Measurements from ENCODE around the gene EEF1AKMT4.

DNA sequence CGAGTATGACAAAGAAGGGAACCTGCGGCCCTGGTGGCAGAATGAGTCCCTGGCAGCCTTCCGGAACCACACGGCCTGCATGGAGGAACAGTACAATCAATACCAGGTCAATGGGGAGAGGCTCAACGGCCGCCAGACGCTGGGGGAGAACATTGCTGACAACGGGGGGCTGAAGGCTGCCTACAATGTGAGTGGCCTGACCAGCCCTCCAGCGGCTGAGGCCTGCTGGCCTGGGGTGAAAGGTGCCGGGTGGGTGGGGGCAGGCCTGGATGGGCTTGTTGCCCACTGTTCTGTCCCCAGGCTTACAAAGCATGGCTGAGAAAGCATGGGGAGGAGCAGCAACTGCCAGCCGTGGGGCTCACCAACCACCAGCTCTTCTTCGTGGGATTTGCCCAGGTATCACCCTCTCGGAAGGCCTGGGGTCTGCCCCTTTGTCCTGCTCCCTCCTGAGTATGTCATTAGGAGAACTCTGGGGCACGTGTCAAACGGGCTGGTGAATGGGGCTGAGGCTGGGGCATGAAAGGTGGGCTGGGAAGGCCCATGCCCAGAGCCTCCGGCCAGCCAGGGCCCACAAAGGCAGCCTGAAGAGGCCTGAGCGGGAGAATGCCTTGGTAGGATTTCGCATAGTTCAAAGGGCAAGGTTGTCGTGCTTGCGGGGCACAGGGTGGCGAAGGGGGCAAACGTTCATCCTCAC is 41.7 kb downstream of the EEF1AKMT4 start:
- TF ChIP-seq POLR2AphosphoS5 (IDR thresholded peaks at IDR 0.05) (no peak), CTCF (IDR thresholded peaks at IDR 0.05) (no peak), POLR2A (IDR thresholded peaks at IDR 0.05; ENCODE audit: low read depth) (no peak), EP300 (IDR thresholded peaks at IDR 0.05) (no peak)
